Astrocyte (in vitro differentiated cells and primary cell): ENCODE results near the gene DNAJC10.

ENCODE experiments used
- CTCF ChIP-seq: IDR thresholded peaks from 2 replicates; pipeline ENCODE4 v1.5.1; 2011; ENCODE audit warnings: low read depth, mild to moderate bottlenecking, inconsistent platforms, low read length, moderate library complexity; ENCODE audit not compliant: insufficient read depth
- EZH2 ChIP-seq: IDR thresholded peaks from 2 replicates; pipeline ENCODE4 v1.6.1; 2012; ENCODE audit warnings: mild to moderate bottlenecking, low read length, inconsistent platforms; ENCODE audit not compliant: insufficient read depth

- no peak for TF ChIP-seq CTCF
- no peak for TF ChIP-seq EZH2
Observed at GRCh38 chr2:182826064-182826463, 110.0 kb downstream of the DNAJC10 start.
